Left colon (tissue), 2 donors: ENCODE measurements around the gene SSRP1. TPM values are rescaled to one million over a fixed set of nuclear protein-coding genes. Genes with fewer than 3 reads are reported as not detected.

ENCODE experiments used
- ATAC-seq: fragments of 200-7000 bp; cut with Tn5 transposase; one replicate; pipeline ENCODE4 v1.9.1; 2020; ENCODE audit warnings: mild to moderate bottlenecking, moderate library complexity
- DNase-seq, 2 donors: peaks; one replicate each; pipeline ENCODE4 v3.0.0-alpha.2; 2020
- intact Hi-C, 2 donors: fragments of 100-400 bp; cut with DNase I in 1 of 2; cut with micrococcal nuclease in 1 of 2; formaldehyde crosslinking; loops; one replicate each; pipeline versions ENCODE4 v1.11.2 to v1.14.0; 2022; cut with DNase I, micrococcal nuclease
- long read RNA-seq: library from polyadenylated mRNA; unstranded; transcript quantifications from one replicate; pipeline ENCODE4 v2.0.0, GENCODE V29; 2021
- total RNA-seq, 2 donors: library from RNA; stranded (reverse); fragmentation: NEBNext Ultra II Directional; extraction: Animal tissue kit (Norgen Biotek cat#: 25700); gene quantifications; one replicate each; pipeline ENCODE4 v1.2.1, GENCODE V29; 2021
- donor health status: DM: no; HTN: no; CAD: no.
- donor health status: DM: yes; HTN: yes; CAD: no.

Gene SSRP1, protein sequence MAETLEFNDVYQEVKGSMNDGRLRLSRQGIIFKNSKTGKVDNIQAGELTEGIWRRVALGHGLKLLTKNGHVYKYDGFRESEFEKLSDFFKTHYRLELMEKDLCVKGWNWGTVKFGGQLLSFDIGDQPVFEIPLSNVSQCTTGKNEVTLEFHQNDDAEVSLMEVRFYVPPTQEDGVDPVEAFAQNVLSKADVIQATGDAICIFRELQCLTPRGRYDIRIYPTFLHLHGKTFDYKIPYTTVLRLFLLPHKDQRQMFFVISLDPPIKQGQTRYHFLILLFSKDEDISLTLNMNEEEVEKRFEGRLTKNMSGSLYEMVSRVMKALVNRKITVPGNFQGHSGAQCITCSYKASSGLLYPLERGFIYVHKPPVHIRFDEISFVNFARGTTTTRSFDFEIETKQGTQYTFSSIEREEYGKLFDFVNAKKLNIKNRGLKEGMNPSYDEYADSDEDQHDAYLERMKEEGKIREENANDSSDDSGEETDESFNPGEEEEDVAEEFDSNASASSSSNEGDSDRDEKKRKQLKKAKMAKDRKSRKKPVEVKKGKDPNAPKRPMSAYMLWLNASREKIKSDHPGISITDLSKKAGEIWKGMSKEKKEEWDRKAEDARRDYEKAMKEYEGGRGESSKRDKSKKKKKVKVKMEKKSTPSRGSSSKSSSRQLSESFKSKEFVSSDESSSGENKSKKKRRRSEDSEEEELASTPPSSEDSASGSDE
- total RNA-seq: 10 to 100 TPM; 56.5 to 67.8 TPM
- long read RNA-seq, transcript SSRP1-201 (17 exons, 2,819 nt): major isoform, 10 of 56 reads
- long read RNA-seq, partial matches to known transcripts: 44 of 56 reads
- long read RNA-seq, other reads (novel, unspliced or antisense): 2 of 56 reads

DNA sequence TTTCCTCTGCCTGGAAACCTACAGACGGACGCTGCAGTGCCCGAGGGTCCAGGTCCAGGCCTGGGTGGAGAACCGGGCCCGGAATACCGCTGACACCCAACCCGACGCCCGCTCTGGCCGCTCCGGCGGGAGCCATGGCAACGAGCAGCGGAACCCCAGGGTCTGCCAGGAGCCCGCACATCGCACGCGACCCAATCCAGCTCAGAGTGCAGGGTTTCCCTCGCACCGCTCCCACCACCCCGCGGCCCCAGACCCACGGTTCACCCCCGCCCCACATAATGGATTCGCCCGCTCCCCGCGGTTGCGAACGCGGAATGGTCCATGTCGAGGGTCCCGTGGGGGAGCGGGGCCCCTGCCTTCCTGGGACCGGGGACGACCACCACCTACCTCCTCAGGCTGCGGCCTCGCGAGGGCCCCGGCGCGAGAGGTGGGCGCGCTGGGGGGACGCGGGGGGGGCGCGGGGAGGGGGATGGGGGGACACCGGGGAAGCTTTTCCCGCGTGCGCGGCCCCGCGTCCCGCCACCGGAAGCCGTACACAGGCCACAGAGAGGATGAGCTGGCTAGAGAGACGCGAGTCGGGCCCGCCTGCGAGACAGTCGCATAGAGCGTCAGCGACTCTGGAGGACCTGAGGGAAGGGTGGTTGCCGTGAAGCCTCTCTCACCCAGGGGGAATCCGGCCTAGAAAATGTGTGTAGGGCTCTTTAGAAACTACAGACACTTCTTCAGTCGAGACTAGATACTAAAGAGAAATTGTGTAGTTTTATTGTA lies at the start of gene SSRP1:
Gene SSRP1, minus strand, starts transcription at position 550 of the 768 bp plus-strand sequence. CDS start 771 bp downstream, outside the sequence.
- peak; percentile 98 for ATAC-seq
- intact Hi-C loops: no loop called here
- DNase-seq: peak; percentile 91

DNA sequence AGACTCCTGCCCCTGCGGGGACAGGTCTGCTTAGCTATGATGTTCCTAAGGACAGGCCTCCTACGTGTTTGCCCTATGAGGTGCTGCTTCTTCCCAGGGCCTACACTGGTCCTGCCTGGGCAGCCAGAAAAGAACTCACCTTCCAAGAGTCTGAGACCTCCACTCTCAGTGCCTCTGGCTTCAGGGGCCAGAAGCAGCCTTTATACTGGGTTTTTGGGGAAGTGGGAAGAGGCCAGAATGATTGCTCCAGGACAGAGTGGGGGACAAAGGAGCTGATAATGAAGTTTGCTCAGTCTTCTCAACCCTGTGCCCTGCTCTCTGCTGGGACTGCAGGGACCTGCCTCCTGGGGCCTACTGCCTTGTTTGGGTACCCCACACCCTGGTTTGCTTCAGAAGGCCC lies 45.3 kb upstream of the SSRP1 start, which contains the start of gene PRG3:
Gene PRG3, minus strand, starts transcription at position 176 of the 400 bp plus-strand sequence. CDS start 442 bp downstream, outside the sequence.
- no peak for DNase-seq
- intact Hi-C loops: no loop called here
- ATAC-seq: no peak

DNA sequence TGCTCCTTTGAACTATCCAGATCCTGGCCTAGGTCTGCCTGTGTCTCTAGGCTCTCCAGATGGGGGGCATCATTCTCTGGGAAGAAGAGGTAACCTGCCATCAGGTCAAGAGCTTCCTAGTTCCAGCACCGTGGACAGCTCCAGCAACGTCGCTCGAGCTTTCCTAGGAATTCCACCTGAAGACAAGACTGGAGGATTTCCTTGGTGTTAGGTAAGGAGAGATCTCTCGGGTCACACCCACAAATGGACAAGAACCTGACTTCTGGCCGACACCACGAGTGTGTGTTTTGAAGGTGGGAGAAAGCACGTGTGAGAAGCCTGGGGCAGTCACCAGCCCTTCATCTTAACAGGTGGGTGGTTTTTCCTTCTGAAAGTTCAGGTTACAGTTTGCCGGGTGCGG lies 44.0 kb upstream of the SSRP1 start:
- intact Hi-C loops: no loop called here
- DNase-seq (no peak), ATAC-seq (no peak)

GRCh38 chr11:57378186-57378585 lies 42.5 kb upstream of the SSRP1 start:
- DNase-seq (no peak), ATAC-seq (no peak)
- intact Hi-C loops: no loop called here

DNA sequence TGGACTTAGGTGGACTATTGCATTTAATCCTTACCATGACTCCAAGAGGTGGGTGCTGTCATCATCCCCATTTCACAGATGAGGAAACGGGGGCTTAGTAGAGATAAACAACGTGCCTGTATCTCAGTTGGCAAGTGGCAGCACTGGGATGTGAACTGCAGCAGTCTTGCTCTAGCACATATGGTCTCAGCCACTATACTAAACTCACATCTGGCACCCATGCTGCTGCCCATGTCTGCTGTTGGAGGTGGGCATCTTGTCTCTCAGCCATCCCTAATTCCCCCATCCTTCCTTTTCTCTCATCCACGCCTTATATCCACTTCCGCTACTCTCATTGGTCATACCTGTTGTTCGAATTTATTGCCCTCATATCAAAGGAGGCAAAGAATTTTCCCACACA lies 41.4 kb upstream of the SSRP1 start:
- intact Hi-C loops: no loop called here
- ATAC-seq (no peak), DNase-seq (no peak)

- ATAC-seq: no peak
- no peak for DNase-seq
- intact Hi-C loops: no loop called here
These were observed 40.7 kb upstream of the SSRP1 start for GRCh38 chr11:57376095-57377090.

DNA sequence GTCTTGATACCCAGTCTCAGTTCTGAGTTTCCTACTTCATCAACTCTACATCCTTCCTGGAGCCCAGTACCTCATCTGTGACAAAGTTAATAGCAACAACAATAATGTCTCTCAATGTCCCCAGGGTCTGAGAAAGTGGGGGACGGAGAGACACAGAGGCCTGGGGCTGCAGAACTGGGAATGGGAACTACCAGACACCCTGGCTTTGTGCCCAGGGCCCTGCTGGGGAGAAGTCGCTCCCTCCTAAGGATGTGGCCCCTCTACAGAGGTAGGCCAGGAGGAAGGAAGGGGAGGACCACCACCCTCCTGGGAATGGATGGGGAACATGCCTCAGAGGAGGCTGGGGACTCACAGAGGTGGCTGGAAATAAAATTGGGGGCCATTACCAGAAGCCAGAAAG lies 39.8 kb upstream of the SSRP1 start:
- intact Hi-C loops: no loop called here
- DNase-seq (no peak), ATAC-seq (no peak)

GRCh38 chr11:57374966-57375365 lies 39.3 kb upstream of the SSRP1 start:
- intact Hi-C loops: no loop called here
- no peak for ATAC-seq
- no peak for DNase-seq

DNA sequence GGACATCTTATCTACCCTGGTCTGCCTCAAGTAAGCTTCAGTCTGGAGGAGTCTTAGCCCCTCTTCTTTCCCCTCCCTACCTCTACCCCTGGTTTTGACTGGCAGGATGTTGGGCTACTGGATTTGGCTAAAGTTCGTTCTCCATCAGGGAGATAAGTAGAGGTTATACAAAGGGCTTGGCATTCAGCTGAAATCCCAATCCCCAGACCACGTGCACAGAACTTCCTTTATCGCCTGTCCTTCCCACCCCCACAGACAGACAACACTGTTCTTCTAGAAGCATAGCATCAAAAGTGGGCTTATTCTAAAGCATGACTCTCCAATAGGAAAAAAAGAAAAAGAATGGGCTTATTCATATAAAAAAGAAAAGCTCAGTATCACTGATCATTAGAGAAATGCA lies 37.5 kb upstream of the SSRP1 start:
- intact Hi-C loops: no loop called here
- no peak for DNase-seq
- no peak for ATAC-seq

DNA sequence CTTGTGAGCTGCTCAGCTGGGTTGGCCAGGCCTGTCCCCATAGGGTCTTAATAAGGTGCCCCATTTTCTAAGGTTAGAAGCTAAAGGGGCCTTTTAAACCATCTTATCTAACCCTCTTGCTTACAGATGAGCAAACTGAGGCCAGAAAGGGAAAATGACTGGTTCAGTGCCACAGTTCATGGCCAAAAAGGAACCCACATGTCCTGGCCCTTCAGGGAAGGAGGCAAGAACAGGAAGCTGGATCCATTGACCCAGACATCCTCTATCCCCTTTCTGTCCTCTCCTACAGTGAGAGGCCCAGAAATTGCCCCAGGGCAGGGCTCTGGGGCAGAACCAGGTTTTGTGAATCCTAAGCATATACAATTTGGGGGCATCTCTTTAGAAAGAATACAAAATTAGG lies 35.2 kb upstream of the SSRP1 start:
- intact Hi-C loops: no loop called here
- ATAC-seq: no peak

GRCh38 chr11:57370251-57370650 lies 34.6 kb upstream of the SSRP1 start:
- DNase-seq (no peak), ATAC-seq (no peak)
- intact Hi-C loops: no loop called here

More for the DNA sequence above, 35.2 kb upstream of the SSRP1 start:
- no peak for DNase-seq

DNA sequence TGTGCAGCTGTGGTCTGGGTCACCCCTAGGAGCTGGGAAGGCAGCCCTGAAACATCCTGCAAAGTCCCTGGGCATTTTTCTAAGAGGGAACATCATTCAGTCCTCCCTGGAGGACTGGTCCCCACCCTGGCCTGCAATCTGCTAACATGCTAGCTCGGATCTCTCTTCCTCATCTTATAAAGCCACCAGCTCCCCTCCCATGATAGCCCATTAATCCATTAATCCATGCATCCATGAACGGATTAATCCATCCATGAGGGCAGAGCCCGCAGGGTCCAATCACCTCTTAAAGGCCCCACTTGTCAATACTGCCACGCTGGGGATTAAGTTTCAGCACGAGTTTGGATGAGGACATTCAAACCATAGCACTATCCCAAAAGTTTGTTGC lies 33.1 kb upstream of the SSRP1 start:
- intact Hi-C loops: no loop called here
- DNase-seq (no peak), ATAC-seq (no peak)

DNA sequence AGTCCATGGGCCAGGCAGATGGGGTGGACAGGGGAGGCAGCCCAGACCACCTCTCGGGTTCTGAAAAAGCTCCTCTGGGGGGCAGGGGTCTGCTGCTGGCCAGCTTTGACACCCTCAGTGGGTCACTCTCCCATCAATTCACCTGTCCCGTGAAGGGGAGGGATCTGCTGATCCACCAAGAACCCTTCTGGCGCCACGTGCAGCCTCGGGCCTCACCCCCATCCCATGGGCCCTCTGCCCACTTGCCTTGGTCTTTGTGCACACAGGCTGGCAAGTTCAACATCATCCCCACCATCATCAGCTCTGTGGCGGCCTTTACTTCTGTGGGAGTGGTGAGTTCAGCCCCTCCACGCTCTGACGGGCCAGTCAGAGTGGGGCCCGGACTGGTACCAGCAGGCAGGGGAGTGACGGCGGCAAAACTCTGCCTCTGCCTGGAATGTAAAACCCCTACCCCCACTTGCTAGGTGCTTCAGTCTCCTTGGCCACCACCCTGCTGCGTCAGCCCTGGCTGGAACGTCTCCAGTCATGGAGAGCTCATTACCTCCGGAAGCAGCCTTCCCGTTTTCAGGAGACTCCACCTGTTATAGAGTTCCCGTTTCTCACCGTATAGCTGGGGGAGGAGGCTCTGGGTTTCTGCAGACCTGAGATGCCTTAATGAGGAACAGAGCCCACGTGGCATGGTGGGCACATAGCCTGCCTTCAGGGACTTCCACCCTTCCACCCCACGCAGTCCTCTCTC lies 32.6 kb upstream of the SSRP1 start:
- intact Hi-C loops: no loop called here
- ATAC-seq: no peak

DNA sequence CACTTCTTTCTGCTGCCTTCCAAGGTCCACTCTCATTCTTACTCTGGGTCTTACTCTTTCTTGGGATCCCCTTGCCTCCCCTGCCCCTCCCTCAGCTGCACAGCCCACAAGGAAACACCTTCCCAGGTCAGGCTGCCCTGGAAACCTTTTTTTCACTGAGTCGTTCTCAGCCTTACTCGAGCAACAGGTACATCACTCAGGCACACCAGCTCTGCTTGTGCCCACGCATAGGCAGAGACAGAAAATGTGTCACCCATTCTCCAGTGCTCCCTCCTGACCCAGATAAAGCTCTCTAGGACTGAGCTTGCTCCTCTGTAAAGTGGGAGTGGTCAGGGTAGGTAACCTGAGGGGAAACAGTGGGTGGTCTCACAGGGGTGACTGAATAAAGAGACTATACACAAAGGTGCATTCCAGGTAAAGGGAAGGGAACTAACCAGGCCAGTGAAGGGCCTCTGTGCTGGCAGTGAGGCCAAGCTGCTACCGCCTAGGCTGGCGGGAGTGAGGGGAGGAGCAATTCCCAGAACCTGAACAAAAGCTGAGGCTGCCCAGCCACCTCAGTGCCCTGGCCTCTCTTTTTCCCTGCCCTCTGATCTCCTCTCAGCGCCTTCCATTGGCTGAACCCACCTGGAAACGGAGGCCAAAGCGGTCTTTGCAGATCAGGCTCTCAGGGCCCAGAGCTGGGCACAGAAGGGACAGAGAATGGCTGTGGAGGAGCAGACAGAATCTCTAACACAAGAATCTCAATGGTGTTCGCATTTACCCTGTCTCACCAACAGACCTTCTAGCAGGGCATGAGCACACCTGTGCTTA lies 29.4 kb upstream of the SSRP1 start:
- DNase-seq: no peak
- intact Hi-C loops: no loop called here
- no peak for ATAC-seq

More for the DNA sequence above, 32.6 kb upstream of the SSRP1 start:
- DNase-seq: no peak

DNA sequence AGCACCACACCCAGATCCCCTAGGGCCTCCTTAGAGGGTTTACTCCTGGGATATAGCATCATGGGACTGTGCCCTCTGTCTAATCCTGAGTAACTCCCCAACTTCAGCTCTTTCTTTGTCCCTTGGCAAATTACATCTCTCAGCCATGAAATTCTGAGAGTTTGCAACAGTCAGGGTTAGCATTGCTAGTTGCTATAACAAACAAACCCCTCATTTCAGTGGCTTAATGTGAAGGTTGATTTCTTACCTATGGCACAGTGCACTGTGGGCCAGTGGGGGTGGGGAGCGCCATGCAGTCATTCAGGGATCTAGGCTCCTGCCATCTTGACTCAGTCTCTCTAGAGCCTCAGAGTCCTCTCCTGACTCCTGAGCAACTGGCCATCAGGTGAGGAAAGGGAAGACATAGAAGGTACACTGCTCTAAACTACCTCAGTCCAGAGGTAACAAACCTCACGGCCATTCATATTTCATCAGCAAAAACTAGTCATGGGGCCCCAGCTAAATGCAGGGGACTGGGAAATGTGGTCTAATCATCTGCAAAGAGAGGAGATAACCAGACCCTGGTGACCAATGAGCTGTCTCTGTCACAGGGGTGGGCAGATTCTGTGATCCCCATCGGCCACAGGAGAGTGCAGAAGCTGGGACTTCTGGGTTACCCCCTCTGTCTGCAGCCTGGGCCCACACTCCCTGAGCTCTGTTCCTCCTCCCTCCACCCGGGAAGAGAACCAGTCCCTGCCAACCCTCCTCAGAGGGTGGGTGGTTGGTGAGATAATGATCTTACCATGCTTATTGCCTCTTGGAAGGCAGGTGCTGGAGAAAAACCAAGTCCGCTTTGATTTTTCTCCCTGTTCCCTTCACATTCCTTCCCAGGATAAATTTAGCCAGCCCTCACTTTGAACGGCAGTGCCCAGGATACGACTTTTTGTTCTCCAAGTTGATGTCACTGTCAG lies 27.7 kb upstream of the SSRP1 start:
- intact Hi-C loops: no loop called here
- DNase-seq (no peak), ATAC-seq (no peak)

DNA sequence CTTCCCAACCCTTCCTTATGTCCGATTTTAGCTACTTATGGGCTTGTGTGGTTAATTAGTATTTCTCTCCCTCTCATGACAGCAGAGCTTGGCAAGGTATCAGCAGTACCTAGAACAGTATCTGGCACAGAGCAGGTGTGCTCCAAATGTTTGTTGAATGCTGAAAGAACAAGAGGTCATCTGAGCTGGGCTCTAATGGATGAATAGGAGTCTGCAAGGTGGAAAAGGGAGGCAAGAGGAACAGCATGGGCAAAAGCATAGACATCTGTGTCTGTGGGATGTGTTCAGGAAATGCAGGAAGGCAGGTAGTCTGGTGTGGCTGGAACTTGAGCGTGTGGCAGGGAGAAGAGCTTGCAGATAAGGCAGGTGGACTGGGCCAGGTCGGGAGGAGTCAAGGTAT lies 26.2 kb upstream of the SSRP1 start:
- DNase-seq: no peak
- no peak for ATAC-seq
- intact Hi-C loops: no loop called here
